Lung (tissue), 12 donors: ENCODE data around the gene BSG. TPM values are rescaled to one million over a fixed set of nuclear protein-coding genes. Genes with fewer than 3 reads are reported as not detected.

Experiments
- ATAC-seq: fragments of 200-7000 bp; cut with Tn5 transposase; one replicate; pipeline ENCODE4 v1.9.1; 2020; ENCODE audit warnings: moderate number of reproducible peaks; ENCODE audit not compliant: insufficient read depth, low FRiP score
- DNase-seq, 3 donors: peaks; one replicate each; pipeline ENCODE4 v3.0.0-alpha.2; 2013 to 2017
- H3K27ac ChIP-seq, 2 donors: one replicate each; pipeline ENCODE4 v1.5.1; 2013; ENCODE audit warnings: mild to moderate bottlenecking in 2 of 2, moderate library complexity in 2 of 2, control low read depth in 1 of 2, inconsistent platforms in 1 of 2, low read depth in 1 of 2, low read length in 1 of 2
- H3K27me3 ChIP-seq, 3 donors: one replicate each; pipeline ENCODE4 v1.5.1; 2013; ENCODE audit warnings: low read length in 2 of 3; ENCODE audit not compliant: control insufficient read depth in 3 of 3, insufficient read depth in 3 of 3
- H3K36me3 ChIP-seq, 4 donors: one replicate each; pipeline ENCODE4 v1.5.1; 2013; ENCODE audit warnings: low read length in 4 of 4, mild to moderate bottlenecking in 1 of 4, moderate library complexity in 1 of 4; ENCODE audit not compliant: control insufficient read depth in 4 of 4, insufficient read depth in 4 of 4
- H3K4me1 ChIP-seq, 5 donors: one replicate each; pipeline ENCODE4 v1.5.1; 2013; ENCODE audit warnings: low read length in 5 of 5, mild to moderate bottlenecking in 2 of 5, moderate library complexity in 1 of 5; ENCODE audit not compliant: control insufficient read depth in 5 of 5, insufficient read depth in 5 of 5
- H3K4me3 ChIP-seq: one replicate; pipeline ENCODE4 v1.5.1; 2013; ENCODE audit warnings: mild to moderate bottlenecking, control low read depth, moderate library complexity
- H3K9ac ChIP-seq, 2 donors: one replicate each; pipeline ENCODE4 v1.5.1; 2013; ENCODE audit warnings: low read length in 2 of 2, control low read depth in 1 of 2; ENCODE audit not compliant: insufficient read depth in 1 of 2
- H3K9me3 ChIP-seq, 4 donors: one replicate each; pipeline ENCODE4 v1.5.1; 2013; ENCODE audit warnings: low read length in 3 of 4, mild to moderate bottlenecking in 1 of 4, moderate library complexity in 1 of 4; ENCODE audit not compliant: control insufficient read depth in 4 of 4, insufficient read depth in 3 of 4
- WGBS, 2 donors: extraction: QIAGEN DNeasy Blood & Tissue Kit; methylation state at CpG; one replicate each; pipeline ENCODE4 v1.1.7; 2013; 5-methylcytosine and 5-hydroxymethylcytosine counted together
- polyA plus RNA-seq, 2 donors: library from polyadenylated mRNA; stranded (reverse); fragments of 200-250 nt; gene quantifications; one replicate each; pipeline ENCODE4 v1.2.1, GENCODE V29; 2013
- total RNA-seq, 2 donors: library from RNA; depleted of rRNA in 1 of 2; stranded (reverse); fragments of >200 nt in 1 of 2; gene quantifications; one replicate each; pipeline ENCODE4 v1.2.1, GENCODE V29; 2014 to 2021
- TF ChIP-seq, protein P1 (sequence below): IDR thresholded peaks from 2 replicates; pipeline ENCODE4 v1.5.1; 2012; ENCODE audit warnings: mild to moderate bottlenecking; ENCODE audit errors: control extremely low read depth, extremely low read depth
- donor health status: control.
- donor health status: control.
- donor health status: Bipolar disorder and iron deficiency.
- donor health status: healthy.
- donor health status: DM: yes; HTN: yes; CAD: no.

BSG gene
- total and polyA plus RNA-seq, 4 donors = 239 to 416 (median 355) TPM

DNA sequence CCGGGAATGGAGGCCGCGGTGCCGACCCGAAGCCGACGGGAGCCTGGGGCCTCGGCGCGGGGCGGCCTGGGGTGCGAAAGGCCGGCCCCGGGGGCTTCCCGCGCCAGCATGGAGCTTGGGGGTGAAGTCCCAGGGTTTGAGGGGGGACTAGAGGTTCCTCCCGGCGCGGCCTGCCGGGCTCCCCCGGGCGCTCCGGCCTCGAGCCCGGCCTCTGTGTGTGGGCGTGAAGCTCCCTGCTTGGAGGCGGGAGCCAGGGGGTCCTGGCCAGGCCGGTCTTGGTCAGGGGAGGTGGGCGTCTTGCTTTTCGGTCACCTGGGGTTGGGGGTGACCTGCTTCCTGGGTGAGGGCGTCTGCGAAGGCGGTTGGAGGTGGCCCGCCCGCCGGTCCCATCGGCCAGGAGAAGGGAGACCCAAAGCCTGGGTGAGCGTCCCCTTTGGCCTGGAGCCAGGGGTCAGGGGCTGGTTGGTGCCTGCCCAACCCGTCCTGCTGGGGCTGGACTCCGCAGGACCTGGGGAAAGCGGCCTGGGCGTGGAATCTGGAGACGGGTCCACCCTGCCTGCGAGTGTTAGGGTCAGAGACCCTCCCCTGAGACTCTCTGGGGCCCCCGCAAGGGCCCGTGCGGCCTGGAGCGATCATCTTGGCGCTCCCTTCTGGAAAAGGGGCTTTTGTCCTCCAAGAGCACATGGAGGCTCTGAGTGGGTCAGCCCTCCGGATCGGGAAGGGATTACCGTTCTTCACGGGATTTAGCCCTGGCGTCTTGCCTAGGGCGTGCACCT is 535 bp downstream of the BSG start:
- TF ChIP-seq, protein P1, sequence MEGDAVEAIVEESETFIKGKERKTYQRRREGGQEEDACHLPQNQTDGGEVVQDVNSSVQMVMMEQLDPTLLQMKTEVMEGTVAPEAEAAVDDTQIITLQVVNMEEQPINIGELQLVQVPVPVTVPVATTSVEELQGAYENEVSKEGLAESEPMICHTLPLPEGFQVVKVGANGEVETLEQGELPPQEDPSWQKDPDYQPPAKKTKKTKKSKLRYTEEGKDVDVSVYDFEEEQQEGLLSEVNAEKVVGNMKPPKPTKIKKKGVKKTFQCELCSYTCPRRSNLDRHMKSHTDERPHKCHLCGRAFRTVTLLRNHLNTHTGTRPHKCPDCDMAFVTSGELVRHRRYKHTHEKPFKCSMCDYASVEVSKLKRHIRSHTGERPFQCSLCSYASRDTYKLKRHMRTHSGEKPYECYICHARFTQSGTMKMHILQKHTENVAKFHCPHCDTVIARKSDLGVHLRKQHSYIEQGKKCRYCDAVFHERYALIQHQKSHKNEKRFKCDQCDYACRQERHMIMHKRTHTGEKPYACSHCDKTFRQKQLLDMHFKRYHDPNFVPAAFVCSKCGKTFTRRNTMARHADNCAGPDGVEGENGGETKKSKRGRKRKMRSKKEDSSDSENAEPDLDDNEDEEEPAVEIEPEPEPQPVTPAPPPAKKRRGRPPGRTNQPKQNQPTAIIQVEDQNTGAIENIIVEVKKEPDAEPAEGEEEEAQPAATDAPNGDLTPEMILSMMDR = no peak
- H3K9ac ChIP-seq = peak overlapping the region; percentile 70 to 90
- no peaks in the 10 kb centered on the region for H3K27me3 ChIP-seq
- peaks cover 0 to 35% (median 18%) of the 10 kb centered on the region in 5 donors for H3K4me1 ChIP-seq
- ATAC-seq = no peak
- DNase-seq = peak; percentile 54 to 65 (median 54)
- H3K27ac ChIP-seq = peak overlapping the region; percentile 87 to 95
- H3K9me3 ChIP-seq = no peaks in the 10 kb centered on the region
- peaks cover 0 to 12% (median 0%) of the 10 kb centered on the region in 4 donors for H3K36me3 ChIP-seq
- peak overlapping the region; percentile 92 for H3K4me3 ChIP-seq
- 1% methylated on average over 37 to 55 of the region's 55 CpGs for WGBS, 2 donors

DNA sequence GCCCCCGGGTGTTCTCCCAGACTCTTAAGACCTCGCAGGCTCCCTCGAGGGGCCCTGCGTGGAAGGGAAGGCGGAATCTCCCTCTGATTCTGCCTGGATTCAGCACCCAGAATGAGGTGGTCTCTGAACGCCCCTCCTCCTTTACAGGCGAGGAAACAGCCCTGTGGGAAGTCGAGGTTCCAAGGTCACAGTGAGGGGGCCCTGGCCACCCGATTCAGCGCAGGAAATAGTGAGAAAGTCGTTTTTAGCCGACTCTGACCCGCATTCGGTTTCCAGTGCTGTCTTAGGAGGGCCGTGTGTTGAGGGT is 1.1 kb downstream of the BSG start:
- WGBS, 2 donors = 2 to 4% methylated on average over 15 of the region's 15 CpGs
- H3K9ac ChIP-seq = peak overlapping the region; percentile 70 to 90
- peaks cover 0 to 16% (median 0%) of the 10 kb centered on the region in 4 donors for H3K36me3 ChIP-seq
- H3K4me3 ChIP-seq = peak overlapping the region; percentile 92
- H3K4me1 ChIP-seq = peaks cover 0 to 35% (median 18%) of the 10 kb centered on the region in 5 donors
- peak overlapping the region; percentile 20 to 95 for H3K27ac ChIP-seq
- H3K9me3 ChIP-seq = no peaks in the 10 kb centered on the region
- no peak for ATAC-seq
- no peaks in the 10 kb centered on the region for H3K27me3 ChIP-seq
- no peak for DNase-seq
- TF ChIP-seq, protein P1 = no peak

DNA sequence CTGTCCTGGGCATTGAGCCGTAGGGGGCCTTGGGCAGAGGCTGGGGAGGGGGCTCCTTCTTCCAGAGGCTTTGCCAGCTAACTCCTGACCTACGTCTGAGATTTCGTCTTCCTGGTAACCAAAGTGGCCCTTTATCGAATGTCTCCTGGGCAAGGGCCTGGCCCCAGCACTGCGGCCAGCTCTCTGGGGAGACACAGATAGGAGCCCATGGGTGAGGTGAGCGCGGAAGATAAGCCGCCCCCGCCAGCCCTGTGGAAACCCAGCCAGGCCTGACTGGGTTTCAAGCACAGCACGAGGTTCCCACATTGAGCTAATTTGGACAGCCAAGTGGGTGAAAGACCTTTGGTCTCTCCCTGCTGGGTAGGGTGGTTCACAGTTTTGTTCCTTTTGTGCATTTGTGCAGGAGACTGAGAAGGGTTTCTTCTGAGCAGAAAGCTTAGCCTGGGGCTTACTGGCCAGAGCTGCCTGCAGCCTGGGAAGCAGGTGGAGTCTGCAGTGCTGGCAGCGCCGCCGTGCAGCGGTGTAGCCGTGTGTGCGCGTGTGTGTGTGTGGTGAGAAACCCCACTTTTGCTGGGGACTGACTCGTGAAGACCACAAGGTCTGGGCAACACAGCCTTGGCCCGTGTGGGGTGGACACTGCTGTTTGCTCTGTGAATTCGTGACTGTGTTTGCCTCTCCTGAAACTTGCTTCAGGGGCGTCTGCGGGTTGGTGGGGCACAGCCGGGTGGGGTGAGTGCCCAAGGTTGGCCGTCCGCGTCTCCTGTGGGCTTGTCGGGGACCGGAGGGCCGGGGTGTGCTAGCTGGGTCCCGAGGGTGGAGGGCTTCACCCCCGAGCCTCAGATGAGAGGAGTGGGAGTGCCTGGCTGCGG is 2.5 kb downstream of the BSG start:
- H3K27ac ChIP-seq = peak overlapping the region in 1 of 2 donors; percentile 79
- no peaks in the 10 kb centered on the region for H3K27me3 ChIP-seq
- TF ChIP-seq, protein P1 = no peak
- H3K9ac ChIP-seq = peak overlapping the region in 1 of 2 donors; percentile 42
- DNase-seq = peak in 1 of 3 donors; percentile 37
- H3K36me3 ChIP-seq = peaks cover 0 to 26% (median 0%) of the 10 kb centered on the region in 4 donors
- ATAC-seq = no peak
- no peak overlapping the region for H3K4me3 ChIP-seq
- 50 to 62% methylated on average over 31 to 32 of the region's 32 CpGs for WGBS, 2 donors
- H3K4me1 ChIP-seq = peaks cover 0 to 35% (median 18%) of the 10 kb centered on the region in 5 donors
- H3K9me3 ChIP-seq = no peaks in the 10 kb centered on the region
